ENCODE data around the gene RNF150.
A peak's percentile ranks its signal among the peaks of the same experiment; 100 is the strongest.
"Not testable (repeated sequence)": the region's sequence is repeated elsewhere in the genome, so short reads cannot be mapped to it uniquely, and the experiment has no call there.

The RNF150 gene

DNA sequence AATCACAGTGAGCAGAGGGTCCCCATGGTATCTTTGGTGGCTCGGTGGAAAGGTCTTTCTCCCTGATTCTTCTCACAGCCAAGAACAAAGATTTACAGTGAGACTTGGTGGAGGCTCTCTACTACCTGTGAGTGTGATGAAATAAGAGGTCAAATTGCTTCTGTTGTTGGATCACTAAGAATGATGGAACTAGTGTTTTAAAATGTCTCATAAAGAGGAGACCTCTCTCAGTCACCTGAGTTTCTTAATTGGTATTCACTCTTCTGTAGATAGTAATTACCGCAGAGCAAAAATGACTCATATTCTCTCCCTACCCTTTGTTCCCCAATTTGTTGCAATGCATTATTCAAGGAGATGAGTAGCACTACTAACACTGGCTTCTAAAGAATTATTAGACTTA is 276.2 kb downstream of the RNF150 start:
- DNase-seq: no peak

DNA sequence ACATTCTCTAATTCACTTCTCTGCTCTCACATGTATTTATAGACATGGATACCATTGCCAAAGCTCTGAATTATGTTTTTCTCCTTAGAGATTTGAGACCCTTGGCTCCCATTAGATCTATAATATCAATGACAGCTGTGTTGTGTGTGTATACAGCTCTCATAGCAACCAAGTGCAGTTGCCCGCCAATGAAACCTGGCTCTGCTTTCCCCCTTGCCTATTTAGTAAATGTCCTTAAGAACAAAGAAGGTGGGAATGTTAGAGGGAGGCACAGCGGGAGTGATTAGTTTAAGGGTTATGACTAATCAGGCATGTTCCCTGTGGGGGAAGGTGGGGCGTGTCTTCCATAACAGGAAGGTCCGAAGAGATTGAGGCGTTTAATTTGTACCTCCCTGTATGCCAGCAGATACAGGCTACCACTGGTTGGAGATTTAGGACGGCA is 276.6 kb downstream of the RNF150 start:
- no peak for DNase-seq

DNA sequence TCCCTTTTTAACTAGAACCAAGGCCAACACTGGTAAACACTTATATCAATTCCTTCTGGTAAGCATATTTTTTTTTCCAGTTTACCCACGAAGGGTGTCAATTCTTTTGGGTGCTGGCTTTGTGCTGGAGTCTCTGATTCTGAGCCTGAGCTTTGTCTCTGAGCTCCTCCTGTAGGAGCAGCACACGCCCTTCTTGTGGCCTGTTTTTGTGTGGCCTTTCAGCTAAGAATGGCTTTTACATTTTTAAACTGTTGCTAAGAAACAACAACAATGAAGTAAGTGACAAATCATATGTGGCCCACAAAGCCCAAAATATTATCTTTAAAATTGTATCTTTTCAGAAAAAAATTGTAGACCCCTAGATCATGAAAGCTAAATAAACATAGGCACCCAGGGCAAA is 279.1 kb downstream of the RNF150 start:
- DNase-seq: no peak

DNA sequence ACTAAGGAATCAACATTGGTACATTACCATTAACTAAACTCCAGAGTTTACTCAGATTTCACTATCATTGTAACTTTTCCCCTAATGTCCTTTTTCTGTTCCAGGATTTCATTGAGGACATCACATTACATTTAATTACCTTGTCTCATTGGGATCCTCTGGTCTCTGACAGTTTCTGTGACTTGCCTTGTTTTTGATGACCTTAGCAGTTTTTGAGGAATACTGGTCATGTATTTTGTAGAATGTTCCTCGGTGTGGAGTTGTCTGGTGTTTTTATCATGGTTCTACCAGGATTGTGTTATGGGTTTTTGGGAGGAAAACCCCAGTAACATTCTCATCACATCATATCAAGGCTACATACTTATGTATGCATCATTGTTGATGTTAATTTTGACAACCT is 281.5 kb downstream of the RNF150 start:
- DNase-seq: no peak

- DNase-seq: peak; percentile 46
These were observed 282.1 kb downstream of the RNF150 start for GRCh38 chr4:140851032-140851636.

DNA sequence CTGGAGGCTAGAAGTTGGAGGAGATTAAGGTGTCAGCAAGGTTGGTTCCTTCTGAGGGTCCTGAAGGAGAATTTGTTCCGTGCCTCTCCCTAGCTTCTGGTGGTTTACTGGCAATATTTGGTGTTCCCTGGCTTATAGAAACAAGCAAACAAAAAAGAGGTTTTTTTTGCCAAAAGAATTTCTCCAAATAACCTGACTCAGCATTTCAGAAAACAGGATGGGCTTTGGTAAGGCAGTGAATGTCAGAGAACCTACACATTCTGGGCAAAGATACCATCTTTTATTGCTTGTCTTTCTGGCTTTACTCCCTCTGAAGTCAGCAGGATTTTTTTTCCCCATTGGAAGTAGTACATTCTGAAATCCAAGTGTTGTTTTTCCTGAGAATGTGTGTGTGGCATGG is 283.7 kb downstream of the RNF150 start:
- DNase-seq: no peak

DNA sequence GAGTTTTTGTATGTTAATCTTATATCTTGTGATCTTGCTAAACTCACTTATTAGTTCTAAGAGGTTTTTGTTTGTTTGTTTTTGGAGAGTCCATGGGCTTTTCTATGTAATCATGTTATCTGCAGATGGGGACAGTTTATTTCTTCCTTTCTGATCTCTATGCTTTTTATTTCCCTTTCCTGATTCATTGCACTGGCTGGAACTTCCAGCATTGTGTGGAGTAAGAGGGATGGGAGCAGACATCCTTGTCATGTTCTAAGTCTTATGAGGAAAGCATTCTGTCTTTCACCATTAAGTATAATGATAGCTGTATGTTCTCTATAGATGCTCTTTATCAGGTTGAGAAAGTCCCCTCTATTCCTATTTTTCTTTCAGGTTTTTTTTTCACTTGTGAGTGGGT is 286.5 kb downstream of the RNF150 start:
- no peak for DNase-seq

- no peak for DNase-seq
These were observed 289.2 kb downstream of the RNF150 start for GRCh38 chr4:140844061-140844460.

GRCh38 chr4:140841186-140841585 is 292.1 kb downstream of the RNF150 start:
- DNase-seq: no peak

DNA sequence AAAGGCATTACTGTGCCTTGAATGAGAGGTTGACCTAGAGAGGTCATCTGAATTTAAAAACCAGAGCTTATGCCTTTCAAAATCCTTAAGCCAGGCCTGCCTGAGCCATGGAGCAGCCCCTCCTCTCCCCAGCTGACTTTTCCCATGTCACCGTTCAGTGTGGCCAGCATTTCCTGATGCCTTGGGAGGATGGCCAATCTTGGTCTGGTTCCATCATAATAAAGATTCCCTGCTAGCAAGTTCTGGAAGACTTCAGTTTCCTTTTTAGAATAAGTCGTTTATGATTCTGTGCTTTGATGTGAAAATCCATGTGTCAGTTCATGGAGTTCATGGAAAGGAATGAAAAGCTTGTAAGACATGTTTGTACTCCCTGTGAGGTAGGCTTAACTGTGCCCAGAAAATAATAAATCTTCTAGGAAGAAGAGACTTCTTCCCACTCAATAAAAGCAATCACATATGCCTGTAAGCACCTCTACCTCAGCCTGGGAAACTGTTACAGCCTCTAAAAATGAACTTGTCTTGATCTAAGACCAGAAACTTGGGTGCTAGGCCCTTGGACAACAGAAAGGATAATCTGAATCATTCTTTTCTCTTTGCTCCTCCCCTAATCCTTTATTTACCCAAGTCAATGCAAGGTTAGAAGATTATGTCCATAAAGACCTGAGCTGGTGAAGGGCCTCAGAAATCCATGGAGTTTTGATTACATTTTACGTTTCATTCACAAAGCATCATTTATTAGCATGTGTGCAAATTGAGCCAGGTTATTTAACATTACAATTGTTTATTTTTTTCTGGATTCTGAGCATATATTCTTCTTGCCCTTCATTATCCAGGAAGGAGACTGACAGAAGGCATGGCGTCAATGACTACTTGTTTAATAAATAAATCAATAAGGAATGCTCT is 293.1 kb downstream of the RNF150 start:
- no peak for DNase-seq

- DNase-seq: no peak
These were observed 293.9 kb downstream of the RNF150 start for GRCh38 chr4:140839406-140839805.

DNA sequence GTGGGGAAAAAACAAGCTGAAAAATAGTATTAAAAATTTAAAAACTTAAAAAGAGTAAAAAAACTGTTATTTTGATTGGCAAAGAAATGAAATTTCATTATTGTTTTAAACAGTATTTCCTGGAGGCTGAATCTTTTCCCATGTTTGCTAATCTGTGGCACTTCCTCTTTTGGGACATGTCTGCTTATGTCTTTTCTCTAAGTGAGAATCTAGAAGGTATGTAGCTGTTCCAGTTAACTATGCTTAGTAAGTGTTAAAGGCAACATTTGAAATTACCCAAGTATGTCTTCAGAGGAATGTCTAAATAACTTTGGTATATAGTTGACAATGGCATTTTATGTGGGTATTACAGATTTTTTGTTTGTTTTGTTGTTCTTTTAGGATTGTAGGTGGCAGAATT is 295.5 kb downstream of the RNF150 start:
- DNase-seq: no peak

GRCh38 chr4:140834839-140835495 is 298.3 kb downstream of the RNF150 start:
- no peak for DNase-seq

DNA sequence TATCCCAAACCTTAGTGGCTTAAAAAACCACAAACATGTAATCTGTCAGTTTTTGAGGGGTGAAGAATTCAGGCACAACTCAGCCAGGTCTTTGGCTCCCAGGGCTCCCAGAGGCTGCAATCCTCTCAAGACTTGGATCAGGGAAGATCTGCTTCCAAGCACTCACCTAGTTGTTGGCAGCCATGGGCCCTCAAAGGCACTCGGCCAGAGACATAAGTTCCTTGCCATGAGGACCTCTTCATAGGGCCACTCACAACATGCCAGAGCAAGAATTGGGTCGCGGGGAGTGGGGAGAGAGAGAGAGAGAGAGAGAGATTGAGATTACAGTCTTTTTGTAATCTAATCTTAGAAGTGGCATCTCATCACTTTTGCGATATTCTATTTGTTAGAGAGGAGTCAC is 300.0 kb downstream of the RNF150 start:
- no peak for DNase-seq

GRCh38 chr4:140829825-140830224 is 303.4 kb downstream of the RNF150 start:
- DNase-seq: no peak

- DNase-seq: no peak
These were observed 306.6 kb downstream of the RNF150 start for GRCh38 chr4:140826701-140827027.

DNA sequence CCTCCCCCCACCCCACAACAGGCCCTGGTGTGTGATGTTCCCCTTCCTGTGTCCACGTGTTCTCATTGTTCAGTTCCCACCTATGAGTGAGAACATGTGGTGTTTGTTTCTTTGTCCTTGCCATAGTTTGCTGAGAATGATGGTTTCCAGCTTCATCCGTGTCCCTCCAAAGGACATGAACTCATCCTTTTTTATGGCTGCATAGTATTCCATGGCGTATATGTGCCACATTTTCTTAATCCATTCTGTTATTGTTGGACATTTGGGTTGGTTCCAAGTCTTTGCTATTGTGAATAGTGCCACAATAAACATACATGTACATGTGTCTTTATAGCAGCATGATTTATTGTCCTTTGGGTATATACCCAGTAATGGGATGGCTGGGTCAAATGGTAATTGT is 312.7 kb downstream of the RNF150 start:
- DNase-seq: not testable (repeated sequence)

DNA sequence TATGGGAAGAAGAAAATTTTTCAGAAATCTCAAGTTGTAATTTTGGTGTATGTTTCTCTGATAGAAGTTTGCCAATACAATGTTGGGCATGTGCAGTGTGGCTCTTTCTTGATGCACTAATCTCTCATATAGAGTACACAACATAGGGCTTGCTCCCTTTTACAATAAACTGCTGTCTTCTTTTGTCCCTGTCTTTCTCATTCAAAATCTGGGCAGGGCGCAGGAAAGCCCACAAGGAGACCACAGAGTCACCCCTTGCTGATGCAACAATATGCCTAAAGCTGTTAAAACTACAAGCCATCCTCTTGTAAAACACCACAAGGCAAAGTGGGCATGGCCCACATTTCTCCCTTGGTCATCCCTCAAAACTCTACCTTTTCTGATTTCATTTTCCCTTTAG is 313.7 kb downstream of the RNF150 start:
- no peak for DNase-seq

GRCh38 chr4:140818433-140818832 is 314.8 kb downstream of the RNF150 start:
- no peak for DNase-seq

GRCh38 chr4:140816806-140817510 is 316.3 kb downstream of the RNF150 start:
- DNase-seq: no peak

DNA sequence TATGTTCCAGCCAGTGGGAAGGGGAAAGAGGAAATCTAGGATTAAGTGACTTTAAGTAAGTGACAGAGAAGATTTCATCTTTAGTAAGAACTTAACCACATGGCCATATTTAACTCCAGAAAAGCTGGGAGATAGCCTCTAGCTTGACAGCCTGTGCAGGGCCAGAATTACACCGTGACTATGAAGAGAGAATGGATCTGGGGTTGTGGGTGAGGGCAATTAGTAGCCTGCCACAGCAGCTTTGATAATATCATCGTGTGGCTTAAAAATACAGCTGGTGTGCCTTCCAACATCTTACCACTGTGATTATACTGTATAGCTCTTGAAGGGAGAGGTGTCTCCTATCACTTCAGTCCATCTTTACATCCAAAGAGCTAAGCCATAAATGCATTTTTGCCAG is 319.5 kb downstream of the RNF150 start:
- DNase-seq: no peak

- no peak for DNase-seq
These were observed 320.4 kb downstream of the RNF150 start for GRCh38 chr4:140812916-140813315.

GRCh38 chr4:140811429-140811828 is 321.8 kb downstream of the RNF150 start:
- no peak for DNase-seq

Measured in NCI-H2029 (cell line).